ENCODE results near the gene OR6F1. TPM values are rescaled to one million over a fixed set of nuclear protein-coding genes. Genes with fewer than 3 reads are reported as not detected.

The OR6F1 gene
- not detected in 2 replicates for total RNA-seq

DNA sequence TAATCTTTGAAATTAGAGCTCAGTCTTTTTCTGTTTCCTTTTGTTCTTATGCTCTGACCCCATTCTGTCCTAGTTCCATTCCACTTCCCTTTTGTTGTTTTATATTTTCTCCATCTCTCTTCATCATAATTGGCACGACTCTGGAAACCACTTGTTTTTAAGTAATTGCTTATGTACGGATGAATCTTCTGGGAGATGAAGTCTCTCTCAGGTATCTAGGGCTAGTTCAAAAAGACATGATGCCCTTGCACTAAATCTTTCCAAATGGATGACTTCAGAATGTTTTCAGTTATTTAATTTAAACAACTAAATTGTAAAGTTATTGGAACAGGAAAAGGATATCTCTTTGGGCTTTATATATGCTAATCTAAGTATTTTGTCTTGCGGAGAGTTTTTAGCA is at the start of gene OR6F1:
Gene OR6F1 (minus strand): TSS at position 101 of the 400 bp plus-strand sequence. CDS start 3,891 bp downstream, outside the sequence.

DNA sequence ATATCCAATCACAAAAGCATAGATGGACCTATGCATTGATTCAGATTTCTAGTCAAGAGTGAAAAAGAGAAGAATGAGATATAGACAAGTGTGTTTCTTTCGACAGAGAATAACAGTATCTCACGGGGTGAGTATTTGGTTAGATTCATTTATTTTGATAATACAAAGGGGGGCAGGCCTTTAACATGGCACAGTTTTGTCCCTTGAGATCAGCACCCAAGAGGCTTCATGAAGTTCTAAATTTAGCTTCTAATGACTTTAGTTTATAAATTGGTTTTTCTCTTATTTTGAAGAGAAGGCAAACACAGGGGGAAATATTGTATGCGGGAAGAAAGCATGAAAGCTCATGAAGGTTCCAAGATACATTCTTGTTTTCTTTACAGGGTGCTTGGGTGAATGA is 44.0 kb upstream of the OR6F1 start, which contains the start of gene OR1C1:
Gene OR1C1 (minus strand): TSS at position 101 of the 400 bp plus-strand sequence. CDS start 2,150 bp downstream, outside the sequence.

DNA sequence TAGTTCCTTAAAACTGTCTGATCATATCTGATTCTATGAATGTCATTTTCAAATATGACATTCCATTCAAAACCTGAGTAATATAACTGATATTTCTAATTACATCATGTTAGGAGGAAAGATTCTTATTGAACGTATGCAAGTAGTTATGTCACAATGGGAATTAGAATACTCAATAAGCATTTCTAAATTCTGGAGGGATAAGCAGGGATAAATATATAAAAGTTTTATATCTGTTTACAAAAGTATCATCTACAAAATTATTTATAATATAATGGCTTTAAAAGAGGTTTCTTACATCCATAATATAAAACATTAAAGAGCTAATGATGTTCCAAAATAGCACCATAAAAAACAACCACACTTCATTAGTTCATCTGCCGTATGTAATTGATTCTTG is 31.6 kb upstream of the OR6F1 start, which contains the start of gene OR14A2:
Gene OR14A2 (minus strand): TSS at position 101 of the 400 bp plus-strand sequence.

DNA sequence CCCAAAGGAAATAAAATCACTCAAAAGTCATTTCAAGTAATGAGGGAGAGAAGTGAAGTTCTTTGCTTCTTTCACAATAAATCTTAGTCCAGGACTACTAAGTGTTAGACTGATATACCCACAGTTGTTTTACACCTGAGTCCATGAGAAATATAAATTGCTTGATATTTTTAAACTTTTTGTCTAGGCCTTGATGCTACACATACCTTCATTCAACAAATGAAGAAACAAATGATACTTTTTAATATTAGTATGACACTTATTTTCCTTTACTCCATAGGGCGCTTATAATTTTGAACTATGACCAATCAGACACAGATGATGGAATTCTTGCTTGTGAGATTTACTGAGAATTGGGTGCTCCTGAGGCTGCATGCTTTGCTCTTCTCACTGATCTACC is 21.9 kb upstream of the OR6F1 start, which contains the start of gene OR14K1:
Gene OR14K1 (plus strand): TSS at position 301 of the 400 bp plus-strand sequence. CDS start 0 bp downstream, at position 301.

DNA sequence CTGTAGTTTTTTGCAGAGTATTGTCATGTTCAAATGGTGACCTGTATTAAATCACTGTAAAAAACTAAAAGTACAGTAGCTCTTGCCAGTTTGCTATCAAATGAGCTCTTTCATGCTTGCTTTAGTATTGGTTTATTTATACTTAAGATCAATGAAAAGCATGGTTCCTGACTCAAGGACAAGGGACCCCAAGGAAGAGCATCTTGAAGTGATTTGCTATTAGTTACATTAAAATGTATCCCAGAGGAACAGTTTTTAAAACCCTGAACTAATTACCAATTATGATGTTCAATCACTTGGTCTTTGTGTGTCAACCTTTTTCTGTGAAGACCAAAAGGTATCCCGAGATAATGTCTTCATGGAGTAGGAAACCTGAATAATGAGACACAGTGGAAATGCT is 36.8 kb downstream of the OR6F1 start, which contains the start of gene OR13G1:
Gene OR13G1 (minus strand): TSS at position 101 of the 400 bp plus-strand sequence. CDS start 6,698 bp downstream, outside the sequence.

Other genes starting within 250 kb of the OR6F1 start
- under 0.01 TPM in 1 of 2 replicates, not detected in the other for gene OR2C3, start 180.2 kb downstream of the OR6F1 start, total RNA-seq
- not detected in 2 replicates for gene GCSAML, start 167.5 kb downstream of the OR6F1 start, total RNA-seq
- gene OR2G2, start 128.3 kb downstream of the OR6F1 start, total RNA-seq, result not detected in 2 replicates
- not detected in 2 replicates for gene OR2G3, start 111.1 kb downstream of the OR6F1 start, total RNA-seq
- gene OR13G1, start 36.9 kb downstream of the OR6F1 start, total RNA-seq, result not detected in 2 replicates
- not detected in 2 replicates for gene OR14K1, start 22.0 kb upstream of the OR6F1 start, total RNA-seq
- gene OR14A2, start 31.5 kb upstream of the OR6F1 start, total RNA-seq, result not detected in 2 replicates
- not detected in 2 replicates for gene OR1C1, start 43.9 kb upstream of the OR6F1 start, total RNA-seq
- gene OR14A16, start 107.5 kb upstream of the OR6F1 start, total RNA-seq, result not detected in 2 replicates
- not detected in 2 replicates for gene OR11L1, start 125.2 kb upstream of the OR6F1 start, total RNA-seq
- gene TRIM58, start 140.5 kb upstream of the OR6F1 start, total RNA-seq, result 4.1 and 4.4 TPM in 2 replicates
- gene OR2W3, start 178.9 kb upstream of the OR6F1 start, total RNA-seq, result 1.1 and 4.2 TPM in 2 replicates
- not detected in 2 replicates for gene OR2T8, start 203.6 kb upstream of the OR6F1 start, total RNA-seq
- 0.13 TPM in 1 of 2 replicates, not detected in the other for gene OR2AJ1, start 208.2 kb upstream of the OR6F1 start, total RNA-seq
- not detected in 2 replicates for gene OR2L8, start 232.2 kb upstream of the OR6F1 start, total RNA-seq
- gene OR2AK2, start 248.6 kb upstream of the OR6F1 start, total RNA-seq, result not detected in 2 replicates